NCI-H510A (cell line): ENCODE data around the gene HIC2.
"Not testable (repeated sequence)": the region's sequence is repeated elsewhere in the genome, so short reads cannot be mapped to it uniquely, and the experiment has no call there.

Source experiments
- DNase-seq: peaks from one replicate; lab custom pipeline; 2025; lab: John Stamatoyannopoulos, UW

HIC2 gene

GRCh38 chr22:21435998-21436810 lies 19.0 kb downstream of the HIC2 start:
- DNase-seq, result not testable (repeated sequence)

GRCh38 chr22:21438013-21438412 lies 20.8 kb downstream of the HIC2 start:
- DNase-seq, result not testable (repeated sequence)

- not testable (repeated sequence) for DNase-seq
Observed at GRCh38 chr22:21440018-21440636, 23.0 kb downstream of the HIC2 start.

GRCh38 chr22:21440676-21441075 lies 23.5 kb downstream of the HIC2 start:
- DNase-seq, result not testable (repeated sequence)

GRCh38 chr22:21441170-21441569 lies 24.0 kb downstream of the HIC2 start:
- not testable (repeated sequence) for DNase-seq

- not testable (repeated sequence) for DNase-seq
Observed at GRCh38 chr22:21442123-21442522, 25.0 kb downstream of the HIC2 start.

GRCh38 chr22:21442646-21443045 lies 25.5 kb downstream of the HIC2 start:
- DNase-seq, result not testable (repeated sequence)

- no peak for DNase-seq
Observed at GRCh38 chr22:21443057-21443734, 26.0 kb downstream of the HIC2 start.

- no peak for DNase-seq
Observed at GRCh38 chr22:21443735-21444421, 26.7 kb downstream of the HIC2 start.

GRCh38 chr22:21444701-21445436 lies 27.7 kb downstream of the HIC2 start:
- no peak for DNase-seq

- no peak for DNase-seq
Observed at GRCh38 chr22:21445437-21446127, 28.4 kb downstream of the HIC2 start.

GRCh38 chr22:21446128-21446826 lies 29.1 kb downstream of the HIC2 start:
- DNase-seq, result no peak

- no peak for DNase-seq
Observed at GRCh38 chr22:21446827-21447690, 29.9 kb downstream of the HIC2 start.

- no peak for DNase-seq
Observed at GRCh38 chr22:21447694-21448402, 30.7 kb downstream of the HIC2 start.

- DNase-seq, result no peak
Observed at GRCh38 chr22:21448627-21449416, 31.7 kb downstream of the HIC2 start.

- DNase-seq, result no peak
Observed at GRCh38 chr22:21449531-21450319, 32.6 kb downstream of the HIC2 start.

GRCh38 chr22:21450320-21450831 lies 33.2 kb downstream of the HIC2 start:
- DNase-seq, result no peak
